Measurements from ENCODE around the gene MPHOSPH6.
"Not testable (repeated sequence)": the region's sequence is repeated elsewhere in the genome, so short reads cannot be mapped to it uniquely, and the experiment has no call there.

Gene MPHOSPH6

DNA sequence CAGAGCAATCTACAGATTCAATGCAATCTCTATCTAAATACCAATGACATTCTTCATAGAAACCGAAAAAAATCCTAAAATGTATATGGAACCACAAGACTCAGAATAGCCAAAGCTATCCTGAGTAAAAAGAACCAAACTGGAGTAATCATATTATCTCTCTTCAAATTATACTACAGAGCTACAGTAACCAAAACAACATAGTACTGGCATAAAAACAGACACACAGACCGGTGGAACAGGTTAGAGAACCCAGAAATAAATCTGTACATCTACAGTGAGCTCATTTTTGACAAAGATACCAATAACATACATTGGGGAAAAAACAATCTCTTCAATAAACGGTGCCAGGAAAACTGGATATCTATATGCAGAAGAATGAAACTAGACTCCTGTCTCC, 45.4 kb downstream of the MPHOSPH6 start:
- no peak for DNase-seq (ENCODE audit: extremely low read depth in 1 of 2, low read depth in 1 of 2)

DNA sequence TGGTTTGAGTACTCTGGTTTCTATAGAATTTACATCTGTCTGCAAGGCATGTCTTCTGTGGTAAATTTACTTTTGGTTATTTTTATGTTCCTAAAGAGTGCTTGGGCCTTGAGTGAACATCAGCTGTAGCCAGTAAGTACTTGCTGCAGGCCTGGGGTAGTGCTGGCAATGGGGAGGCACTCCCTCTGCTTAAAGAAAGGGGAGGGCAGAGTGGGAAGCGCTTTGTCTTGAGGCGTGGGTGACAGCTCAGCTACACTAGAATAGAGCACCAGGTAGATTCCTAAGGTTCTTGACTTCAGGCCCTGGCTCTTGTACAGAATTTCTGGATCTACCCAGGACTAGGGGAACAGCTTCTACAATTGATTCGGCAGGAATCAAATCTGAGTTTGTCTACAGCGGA, 50.6 kb downstream of the MPHOSPH6 start:
- no peak for DNase-seq (ENCODE audit: extremely low read depth in 1 of 2, low read depth in 1 of 2)

DNA sequence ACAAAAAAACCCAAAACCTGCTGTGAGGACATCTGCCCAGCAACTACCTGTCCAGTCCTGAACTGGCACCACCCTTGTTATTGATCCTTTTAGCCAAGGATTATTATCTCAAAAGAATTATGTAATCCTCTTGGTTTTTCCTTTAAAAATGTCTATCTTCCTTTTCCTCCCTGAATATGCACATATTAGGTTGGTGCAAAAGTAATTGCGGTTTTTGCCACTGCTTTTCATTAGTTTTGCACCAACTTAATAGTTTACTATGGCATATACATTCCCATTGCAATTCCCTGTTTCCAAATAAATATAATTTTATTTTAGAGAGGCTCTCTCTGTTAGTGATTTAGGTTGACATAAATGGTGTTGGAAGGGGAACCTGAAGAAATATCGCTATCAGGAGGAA, 51.3 kb downstream of the MPHOSPH6 start:
- no peak for DNase-seq (ENCODE audit: extremely low read depth in 1 of 2, low read depth in 1 of 2)

DNA sequence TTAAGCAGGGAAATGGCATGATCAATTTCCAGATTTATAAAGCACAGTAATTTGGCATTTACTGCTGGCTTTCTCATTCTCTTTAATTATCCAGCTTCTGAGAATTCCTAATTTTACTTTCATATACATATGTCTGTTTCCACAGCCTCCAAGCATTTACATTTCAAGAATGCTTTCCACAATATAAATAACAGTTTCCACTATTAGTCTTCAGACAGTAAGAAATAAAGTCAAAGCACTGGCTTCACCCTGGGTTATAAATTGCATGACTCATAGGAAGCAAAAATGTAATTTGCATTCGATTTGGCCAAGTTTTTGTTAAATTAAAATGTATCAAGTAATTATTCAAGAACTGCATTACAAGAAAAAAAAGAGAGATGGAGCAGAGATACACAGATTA, 53.5 kb downstream of the MPHOSPH6 start:
- DNase-seq (ENCODE audit: extremely low read depth in 1 of 2, low read depth in 1 of 2): no peak

DNA sequence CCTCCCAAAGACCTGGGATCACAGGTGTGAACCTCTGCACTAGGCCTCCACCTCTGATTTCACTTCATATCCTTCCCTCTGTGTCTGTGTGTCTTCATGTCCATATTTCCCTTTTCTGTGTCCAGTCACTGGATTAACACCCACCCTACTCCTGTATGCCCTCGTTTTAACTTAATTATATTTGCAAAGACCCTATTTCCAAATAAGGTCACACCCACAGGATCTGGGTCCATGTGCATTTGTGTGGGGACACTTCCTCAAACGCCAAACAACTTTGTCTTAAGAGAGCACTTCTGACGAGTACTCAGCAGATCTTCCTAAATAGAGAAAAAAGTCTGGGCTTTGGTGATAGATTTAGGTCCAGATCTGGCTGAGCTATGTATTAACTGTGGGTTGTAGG, 56.3 kb downstream of the MPHOSPH6 start:
- no peak for DNase-seq (ENCODE audit: extremely low read depth in 1 of 2, low read depth in 1 of 2)

DNA sequence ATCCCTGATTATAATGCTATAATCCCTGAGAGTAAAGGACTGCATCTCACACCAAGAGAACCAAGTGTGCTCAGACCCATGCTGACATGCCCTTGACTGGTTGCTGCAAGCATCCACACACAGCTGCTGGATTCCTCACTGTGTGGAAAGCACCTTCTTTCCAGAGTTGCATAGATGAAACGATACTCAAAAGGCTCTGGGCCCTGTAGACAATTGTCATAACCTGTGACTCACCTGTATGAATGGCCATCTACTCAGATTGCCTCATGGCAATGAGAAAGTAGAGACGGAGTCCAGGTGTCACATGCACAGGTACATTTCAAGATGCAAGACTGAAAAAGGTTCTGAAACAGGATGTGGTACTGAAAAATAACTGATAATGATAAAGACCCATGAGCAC, 58.1 kb downstream of the MPHOSPH6 start:
- DNase-seq (ENCODE audit: extremely low read depth in 1 of 2, low read depth in 1 of 2): no peak

DNA sequence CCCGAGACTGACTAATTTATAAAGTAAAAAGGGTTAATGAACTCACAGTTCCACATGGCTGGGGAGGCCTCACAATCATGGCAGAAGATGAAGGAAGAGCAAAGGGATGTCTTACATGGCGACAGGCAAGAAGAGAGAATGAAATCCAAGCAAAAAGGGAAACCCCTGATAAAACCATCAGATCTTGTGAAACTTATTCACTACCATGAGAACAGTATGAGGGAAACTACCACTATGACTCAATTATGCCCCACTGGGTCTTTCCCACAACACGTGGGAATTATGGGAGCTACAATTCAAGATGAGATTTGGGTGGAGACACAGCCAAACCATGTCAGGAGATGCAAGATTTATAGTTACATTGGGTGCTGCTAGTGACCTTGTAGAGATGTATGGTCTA, 60.8 kb downstream of the MPHOSPH6 start:
- DNase-seq (ENCODE audit: extremely low read depth in 1 of 2, low read depth in 1 of 2): not testable (repeated sequence)

DNA sequence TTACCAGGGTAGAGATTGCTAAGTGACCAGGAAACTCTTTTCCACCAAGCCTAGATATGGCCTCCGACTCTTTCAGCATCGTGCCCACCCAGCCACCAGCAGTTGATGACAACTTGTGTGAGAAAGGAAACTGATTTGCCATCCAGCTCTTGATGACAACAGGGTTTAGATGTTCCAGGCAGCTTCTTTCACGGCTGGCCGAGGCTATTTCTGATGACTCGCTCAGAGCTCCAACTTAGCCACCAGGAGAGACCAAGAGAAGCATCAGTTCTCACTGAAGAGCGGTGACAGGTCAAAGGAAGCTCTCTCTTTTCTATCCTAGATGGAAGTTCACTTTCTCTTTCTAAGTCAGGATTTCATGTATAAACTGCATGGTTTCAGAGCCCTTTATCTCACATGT, 61.2 kb downstream of the MPHOSPH6 start:
- DNase-seq (ENCODE audit: extremely low read depth in 1 of 2, low read depth in 1 of 2): no peak

DNA sequence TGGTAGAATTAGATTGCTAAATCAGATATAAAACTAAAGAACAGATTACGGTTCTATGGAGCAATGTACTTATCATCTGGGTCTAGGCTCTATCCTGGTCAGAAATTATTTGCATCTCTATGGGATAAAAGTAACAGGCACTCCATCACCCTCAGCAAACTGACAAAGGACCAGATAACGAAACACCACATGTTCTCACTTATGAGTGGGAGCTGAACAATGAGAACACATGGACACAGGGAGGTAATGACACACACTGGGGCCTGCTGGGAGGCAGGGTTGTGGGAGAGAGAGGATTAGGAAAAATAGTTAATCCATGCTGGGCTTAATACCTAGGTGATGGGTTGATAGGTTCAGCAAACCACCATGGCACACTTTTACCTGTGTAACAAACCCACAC, 61.9 kb downstream of the MPHOSPH6 start:
- DNase-seq (ENCODE audit: extremely low read depth in 1 of 2, low read depth in 1 of 2): no peak

DNA sequence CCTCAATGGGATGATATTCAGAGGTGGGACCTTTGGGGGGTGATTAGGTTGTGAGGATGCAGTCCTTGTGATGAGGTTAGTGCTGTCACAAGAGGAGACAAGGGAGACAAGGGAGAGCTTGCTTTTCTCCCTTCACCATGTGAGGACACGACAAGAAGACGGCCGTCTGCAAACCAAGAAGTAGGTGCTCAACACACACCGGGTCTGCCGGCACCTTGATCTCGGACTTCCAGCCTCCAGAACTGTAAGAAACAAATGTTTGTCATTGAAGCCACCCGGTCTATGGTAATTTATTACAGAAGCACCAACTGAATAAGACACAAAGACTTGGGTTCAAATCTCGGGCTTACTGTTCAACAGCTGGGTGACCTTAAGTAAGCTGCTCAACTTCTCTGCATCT, 64.9 kb downstream of the MPHOSPH6 start:
- no peak for DNase-seq (ENCODE audit: extremely low read depth in 1 of 2, low read depth in 1 of 2)
